ENCODE measurements around the gene PORCN.
A peak's percentile ranks its signal among the peaks of the same experiment; 100 is the strongest.

Gene PORCN

DNA sequence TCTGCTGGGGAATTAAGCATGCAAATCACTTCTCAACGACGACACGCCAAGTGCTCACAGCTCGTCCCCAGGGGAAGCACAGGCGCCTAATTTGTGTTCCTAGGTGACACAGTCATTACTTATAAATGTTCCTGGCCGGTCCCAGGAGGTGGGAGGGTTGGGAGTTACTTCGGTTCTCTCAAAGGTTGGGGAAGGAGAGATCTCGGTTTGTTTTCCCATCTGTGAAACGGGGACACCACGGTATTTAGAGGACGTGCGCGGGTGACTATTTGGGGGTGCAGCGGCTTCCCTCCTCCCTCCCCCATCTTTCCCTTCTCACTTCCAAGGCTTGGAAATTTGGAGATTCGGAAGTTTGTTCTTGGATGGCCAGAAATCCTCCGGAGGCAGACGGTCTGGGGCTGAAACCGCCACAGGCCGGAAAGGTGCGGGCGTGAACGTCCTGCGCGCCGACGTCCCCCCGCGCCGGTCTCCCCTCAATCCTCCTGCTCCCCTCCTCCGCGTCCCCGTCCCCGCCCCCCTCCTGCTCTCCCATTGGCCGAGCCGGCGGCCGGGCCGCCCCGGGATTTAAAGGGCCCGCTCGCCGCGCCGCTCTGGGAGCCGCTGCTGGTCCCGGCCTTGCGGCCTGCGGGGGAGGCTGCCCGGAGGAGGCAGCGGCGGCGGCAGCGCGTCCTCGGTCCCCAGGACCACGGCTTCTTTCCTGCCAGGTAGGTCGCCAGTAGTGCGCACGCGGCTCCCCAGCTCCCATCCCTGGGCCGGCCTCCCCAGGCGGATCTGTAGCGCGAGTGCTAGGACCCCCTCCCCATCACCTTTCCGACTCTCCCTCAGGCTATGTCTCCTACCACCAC, at the start of gene PORCN:
Gene PORCN, plus strand, starts transcription at position 593 of the 845 bp plus-strand sequence. CDS start 829 bp downstream, outside the sequence.
- DNase-seq (ENCODE audit: low read depth in 2 of 2, low spot score in 1 of 2): peak; percentile 38 to 56

DNA sequence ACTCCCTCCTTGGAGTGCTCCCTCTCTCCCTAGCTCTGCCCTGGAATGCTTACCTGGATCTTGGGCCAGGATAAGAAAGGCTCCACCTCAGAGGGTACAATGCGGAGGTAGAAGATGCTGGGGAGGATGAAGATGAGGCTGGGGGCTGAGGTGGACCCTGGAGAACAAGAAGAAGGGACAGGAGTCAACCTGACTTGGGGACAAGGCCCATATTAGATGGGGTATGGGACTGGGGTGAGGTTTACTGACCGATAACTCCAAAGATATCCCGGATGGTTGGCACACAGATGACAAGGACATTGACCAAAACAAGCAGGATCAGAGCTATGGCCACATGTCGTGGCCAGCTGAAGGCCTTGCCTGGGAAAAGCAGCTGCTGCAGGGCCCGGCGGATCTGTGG, 49.3 kb upstream of the PORCN start:
- DNase-seq (ENCODE audit: low read depth in 2 of 2, low spot score in 1 of 2): no peak

DNA sequence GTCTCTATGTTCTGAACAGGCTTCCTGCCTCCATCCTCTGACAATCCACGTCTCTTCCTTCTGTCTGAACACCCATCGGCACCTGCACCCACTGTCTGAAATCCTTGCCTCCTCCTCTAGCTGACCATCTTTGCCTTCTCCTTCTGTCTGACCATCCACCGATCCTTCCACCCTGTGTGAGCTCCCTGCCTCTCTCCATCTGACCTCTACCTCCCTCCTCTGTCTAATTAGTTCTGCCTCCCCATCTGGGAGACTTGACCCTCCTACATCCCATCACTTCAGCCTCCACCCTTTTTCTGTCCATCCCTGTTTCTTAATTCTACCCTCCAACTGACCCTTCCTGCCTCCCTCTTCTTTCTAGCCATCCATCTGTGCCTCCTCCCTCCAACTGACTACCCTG, 48.8 kb upstream of the PORCN start:
- DNase-seq (ENCODE audit: low read depth in 2 of 2, low spot score in 1 of 2): no peak

DNA sequence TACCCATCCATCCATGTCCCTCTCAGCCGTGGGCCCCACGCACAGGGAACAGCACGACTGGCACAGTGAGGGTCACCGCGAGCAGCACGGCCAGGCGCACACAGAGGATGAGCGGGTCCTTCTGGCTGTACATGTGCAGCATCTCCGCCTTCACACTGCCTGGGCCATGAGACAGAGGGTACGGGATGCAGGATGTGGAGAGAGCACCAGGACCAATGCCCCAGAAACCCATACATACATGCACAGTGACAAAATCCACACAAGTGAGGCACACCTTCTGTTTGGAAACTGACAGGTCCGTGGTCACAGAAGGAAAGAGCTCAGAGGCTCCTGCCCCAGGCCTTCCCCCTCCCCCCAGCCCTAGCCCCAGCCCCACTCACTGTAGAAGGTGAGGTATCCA, 48.2 kb upstream of the PORCN start:
- DNase-seq (ENCODE audit: low read depth in 2 of 2, low spot score in 1 of 2): no peak

GRCh38 chrX:48461830-48462229, 47.0 kb upstream of the PORCN start:
- no peak for DNase-seq (ENCODE audit: low read depth in 2 of 2, low spot score in 1 of 2)

DNA sequence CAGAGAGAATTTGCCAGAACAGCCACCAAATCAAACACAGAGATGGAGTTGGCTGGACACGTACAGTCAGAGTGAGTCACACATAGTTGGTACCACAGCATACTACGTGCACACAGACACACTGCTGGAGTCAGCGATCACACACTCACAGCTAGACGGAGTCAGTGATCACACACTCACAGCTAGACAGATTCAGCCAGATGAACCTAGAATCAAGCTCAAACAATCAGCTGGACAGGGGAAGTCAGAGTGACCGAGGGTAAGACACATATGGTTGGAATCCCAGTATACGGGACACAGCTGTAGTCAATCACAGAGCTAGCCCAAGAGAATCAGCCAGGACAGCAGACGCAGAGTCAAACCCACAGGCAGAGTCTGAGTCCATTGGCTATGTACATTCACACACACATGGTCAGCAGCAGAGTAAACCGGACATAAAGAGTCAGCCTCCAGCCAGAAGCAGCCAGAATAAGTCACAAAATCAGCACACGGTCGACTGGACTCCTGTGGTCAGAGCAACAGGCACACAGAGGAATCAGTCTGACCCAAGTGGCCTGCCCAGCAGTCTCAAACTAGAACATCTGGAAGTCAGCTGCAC, 43.4 kb upstream of the PORCN start:
- DNase-seq (ENCODE audit: low read depth in 2 of 2, low spot score in 1 of 2): no peak

DNA sequence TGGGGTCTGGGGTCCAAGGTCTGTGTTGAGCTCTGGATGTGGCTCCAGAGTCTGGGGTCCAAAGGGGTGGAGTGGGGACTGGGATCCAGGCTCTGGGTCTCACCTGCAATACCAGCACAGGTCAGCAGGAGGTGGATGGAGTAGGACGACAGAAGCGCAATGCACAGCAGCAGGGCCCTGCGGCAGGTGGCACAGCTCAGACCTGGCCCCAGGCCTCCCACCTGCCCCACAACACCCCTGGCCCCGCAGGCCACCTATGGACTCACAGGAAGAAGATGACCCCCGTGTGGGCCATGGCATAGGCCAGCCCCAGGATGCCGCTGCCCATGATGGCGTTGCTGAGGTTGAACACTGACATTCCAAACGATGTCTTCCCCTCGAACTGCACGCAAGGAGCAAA, 42.1 kb upstream of the PORCN start:
- no peak for DNase-seq (ENCODE audit: low read depth in 2 of 2, low spot score in 1 of 2)

DNA sequence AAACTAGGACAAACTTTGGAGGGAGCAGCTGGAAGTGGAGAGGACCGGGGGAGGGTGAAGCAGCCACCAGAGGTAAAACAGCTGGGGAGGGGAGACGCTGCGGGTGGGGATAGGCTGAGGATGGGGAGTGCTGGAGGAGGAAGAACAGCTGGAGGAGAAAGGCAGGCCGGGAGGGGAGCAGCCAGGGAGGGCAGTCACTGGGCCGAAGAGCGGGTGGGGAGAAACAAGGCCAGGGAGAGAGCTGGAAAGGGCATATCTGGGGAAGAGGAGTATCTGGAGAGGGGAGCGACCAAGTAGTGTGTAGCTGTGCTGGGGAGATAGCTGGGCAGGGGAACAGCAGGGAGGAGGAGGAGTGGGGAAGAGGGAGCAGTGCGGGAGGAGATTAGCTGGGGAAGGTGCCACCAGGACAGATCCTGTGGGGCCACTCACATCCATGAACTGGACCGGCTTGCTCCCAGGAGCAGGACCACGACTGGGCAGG, 41.5 kb upstream of the PORCN start:
- DNase-seq (ENCODE audit: low read depth in 2 of 2, low spot score in 1 of 2): no peak

DNA sequence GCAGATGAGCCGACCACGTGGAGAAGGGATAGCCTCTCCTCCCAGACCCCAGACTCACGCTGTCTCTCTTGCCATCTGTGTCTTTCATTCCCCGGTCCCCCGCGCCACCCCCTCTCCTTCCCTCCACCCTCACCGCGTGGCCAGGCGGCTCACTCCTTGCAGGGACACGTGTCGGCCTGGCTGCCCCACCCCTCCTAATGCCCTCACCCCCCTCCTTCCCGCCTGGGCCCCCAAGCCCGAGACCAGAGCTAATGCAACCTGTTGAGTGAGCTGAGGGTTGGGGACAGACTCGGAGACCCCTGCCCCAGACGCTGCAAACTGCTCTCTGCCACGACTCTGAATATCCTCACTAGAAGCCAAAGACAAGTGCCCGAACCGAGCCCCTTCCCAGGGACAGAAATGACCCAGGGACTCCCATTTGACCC, 40.5 kb upstream of the PORCN start:
- no peak for DNase-seq (ENCODE audit: low read depth in 2 of 2, low spot score in 1 of 2)

- peak in 1 of 2 donors; percentile 21 for DNase-seq (ENCODE audit: low read depth in 2 of 2, low spot score in 1 of 2)
These were observed 39.8 kb upstream of the PORCN start for GRCh38 chrX:48468693-48469691.

DNA sequence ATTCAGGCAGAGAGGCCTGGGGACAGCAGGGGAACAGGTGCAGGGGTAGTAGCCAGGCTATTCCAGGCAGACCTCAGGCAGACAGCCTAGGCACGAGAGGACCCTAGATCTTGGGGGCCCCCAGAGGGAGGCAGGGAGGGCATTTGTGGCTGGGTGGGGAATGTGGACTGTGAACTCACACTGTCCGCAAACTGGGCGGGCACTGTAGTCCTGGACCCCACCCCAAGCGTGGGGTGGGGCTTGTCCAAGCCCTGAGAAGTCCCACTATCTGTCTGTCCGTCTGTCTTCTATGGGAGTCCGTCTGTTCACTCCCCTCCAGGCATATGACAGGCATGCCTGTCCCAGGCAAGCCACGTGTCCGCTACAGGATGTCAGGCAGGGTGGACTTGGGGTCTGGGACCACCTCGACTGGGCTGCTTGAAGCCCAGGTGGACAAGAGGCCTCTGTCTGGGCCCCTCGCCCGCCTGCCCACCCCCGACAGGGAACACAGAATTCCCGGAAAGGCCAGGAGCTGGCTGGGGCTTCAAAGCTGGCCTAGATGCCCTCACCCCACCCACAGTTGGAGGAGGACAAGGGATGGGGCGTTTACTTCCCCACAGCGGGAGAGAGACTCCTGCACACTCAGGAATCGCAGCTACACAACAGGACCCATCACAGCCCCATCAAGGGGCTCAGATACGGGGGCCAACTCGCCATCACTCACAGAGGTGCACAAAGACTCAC, 38.5 kb upstream of the PORCN start, which contains the start of gene SLC38A5:
Gene SLC38A5, minus strand, starts transcription at position 151 of the 723 bp plus-strand sequence. CDS start 2,336 bp downstream, outside the sequence.
- no peak for DNase-seq (ENCODE audit: low read depth in 2 of 2, low spot score in 1 of 2)

DNA sequence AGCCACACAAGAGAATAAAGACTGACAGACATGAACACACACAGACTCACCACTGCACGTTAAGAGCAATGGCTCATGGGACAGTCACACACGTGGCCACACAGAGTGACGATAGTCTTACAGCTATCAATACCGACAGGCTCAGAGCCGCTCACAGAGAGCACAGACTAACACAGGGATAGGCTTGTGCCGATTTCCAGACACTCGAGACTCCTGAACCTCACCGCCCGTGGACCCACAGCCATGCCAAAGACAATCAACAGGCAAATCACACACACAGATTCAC, 38.0 kb upstream of the PORCN start:
- DNase-seq (ENCODE audit: low read depth in 2 of 2, low spot score in 1 of 2): no peak

- no peak for DNase-seq (ENCODE audit: low read depth in 2 of 2, low spot score in 1 of 2)
These were observed 37.3 kb upstream of the PORCN start for GRCh38 chrX:48471504-48471903.

DNA sequence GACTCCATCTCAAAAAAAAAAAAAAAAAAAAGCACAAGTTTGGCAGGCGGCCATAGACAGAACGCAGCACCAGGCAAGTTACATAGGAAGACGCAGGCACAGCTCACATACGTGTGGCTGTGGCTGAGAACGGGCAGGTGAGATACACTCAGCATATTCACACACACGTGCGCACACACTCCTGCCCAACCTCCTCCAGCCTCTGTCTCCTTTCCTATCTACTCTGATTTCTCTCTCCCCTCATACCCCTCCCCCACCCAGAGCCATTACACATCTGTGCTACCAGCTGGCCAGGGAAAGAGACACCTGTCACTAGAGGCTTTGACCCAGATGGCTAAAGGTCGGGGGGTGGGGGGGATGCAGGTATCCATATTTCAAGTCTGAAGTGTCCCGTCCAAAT, 36.6 kb upstream of the PORCN start:
- DNase-seq (ENCODE audit: low read depth in 2 of 2, low spot score in 1 of 2): no peak

DNA sequence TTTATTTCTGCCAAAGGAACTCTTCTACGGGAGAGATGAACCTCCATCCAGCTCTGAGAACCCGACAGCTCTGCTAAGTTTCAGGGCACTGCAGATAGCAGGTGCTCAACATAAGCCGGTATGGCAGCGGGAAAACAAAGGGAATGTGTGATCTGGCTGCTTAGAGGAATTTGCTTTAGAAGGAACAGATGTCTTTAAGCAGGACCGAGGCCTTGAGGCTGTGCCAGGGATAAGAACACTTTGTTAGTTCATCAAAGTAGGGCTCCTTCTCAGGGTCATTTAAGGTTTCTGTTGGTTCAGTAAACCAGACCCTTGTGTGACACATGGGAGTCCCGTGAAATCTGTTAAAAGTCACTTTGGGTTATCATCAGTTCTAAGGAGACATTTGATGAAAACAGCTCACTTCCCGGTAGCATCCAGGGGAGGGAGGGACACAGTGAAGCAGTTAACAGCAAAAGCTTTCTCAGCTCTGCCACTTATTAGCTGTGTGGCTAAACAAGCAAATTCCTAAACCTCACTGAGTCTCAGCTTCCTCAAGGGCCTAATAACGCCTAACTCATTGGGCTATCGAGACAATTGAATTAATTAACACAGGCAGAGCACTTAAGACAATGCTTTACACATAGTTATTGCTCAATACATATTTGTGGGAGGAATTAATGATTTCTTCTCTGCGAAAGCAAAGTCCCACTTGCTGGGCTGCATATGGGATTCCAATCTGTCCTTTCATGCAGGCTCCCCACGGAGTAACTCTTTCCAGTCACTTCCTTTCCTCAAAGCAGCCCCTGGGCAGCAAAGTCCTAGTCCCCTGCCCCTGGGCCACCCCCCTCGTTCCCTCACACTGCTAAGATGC, 35.7 kb upstream of the PORCN start:
- no peak for DNase-seq (ENCODE audit: low read depth in 2 of 2, low spot score in 1 of 2)

GRCh38 chrX:48473704-48473990, 35.1 kb upstream of the PORCN start:
- DNase-seq (ENCODE audit: low read depth in 2 of 2, low spot score in 1 of 2): no peak

- no peak for DNase-seq (ENCODE audit: low read depth in 2 of 2, low spot score in 1 of 2)
These were observed 34.7 kb upstream of the PORCN start for GRCh38 chrX:48474127-48474526.

- no peak for DNase-seq (ENCODE audit: low read depth in 2 of 2, low spot score in 1 of 2)
These were observed 34.2 kb upstream of the PORCN start for GRCh38 chrX:48474581-48474980.

DNA sequence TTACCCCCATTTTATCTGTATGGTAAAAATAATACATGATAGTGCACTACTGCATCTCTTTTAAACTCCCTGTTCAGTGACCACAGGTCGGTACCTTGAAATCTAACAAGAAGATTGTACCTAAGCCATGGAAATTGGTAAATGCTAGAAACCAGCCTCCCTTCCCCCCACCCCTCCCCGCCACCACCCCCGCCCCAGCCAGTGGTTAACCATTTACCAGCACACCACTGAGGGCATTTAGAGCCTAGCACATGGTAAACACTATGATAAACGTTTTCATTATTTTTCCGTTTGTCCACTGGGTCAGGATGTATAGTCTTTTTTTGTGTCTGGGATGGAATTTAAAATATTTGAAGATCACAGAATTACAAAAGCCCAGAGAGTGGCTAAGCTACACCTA, 33.5 kb upstream of the PORCN start:
- DNase-seq (ENCODE audit: low read depth in 2 of 2, low spot score in 1 of 2): no peak

Measured in stimulated activated CD8-positive, alpha-beta memory T cell treated with anti-CD3 and anti-CD28 coated beads, Interleukin-4, amount 100 ng/mL, for 4 hours (primary cell).